HEK293 (cell line): Measurements from ENCODE around the gene ELMO1.

Experiments used
- CTCF ChIA-PET: fragments of 350-600 bp; formaldehyde crosslinking; extraction: SDS; loops from one replicate; lab custom pipeline; 2021; ENCODE audit warnings: antibody characterized with exemption; lab: Yijun Ruan, JAX
- POLR2A ChIA-PET: fragments of 300-600 bp; formaldehyde crosslinking; extraction: SDS; loops from one replicate; lab custom pipeline; 2020; ENCODE audit warnings: antibody characterized with exemption, inconsistent platforms; lab: Yijun Ruan, JAX
- H3K27ac ChIP-seq: fragments of 200-500 bp; sonication (Bioruptor generic); 2 replicates; pipeline ENCODE4 v1.5.1; 2014; ENCODE audit warnings: low read depth, low read length, control low read depth, inconsistent platforms; ENCODE audit errors: extremely low read depth
- H3K36me3 ChIP-seq, 2 experiments: fragments of 200-500 bp in 1 of 2; sonication (Bioruptor generic) in 1 of 2; 1 replicate in 1 of 2; 2 replicates in 1 of 2; pipeline ENCODE4 v1.5.1; 2014 to 2017; ENCODE audit warnings: inconsistent platforms in 2 of 2, low read length in 2 of 2; ENCODE audit not compliant: control insufficient read depth in 2 of 2, insufficient read depth in 1 of 2
- H3K4me1 ChIP-seq: fragments of 200-500 bp; sonication (Bioruptor generic); 2 replicates; pipeline ENCODE4 v1.5.1; 2014; ENCODE audit warnings: mild to moderate bottlenecking, low read length, inconsistent platforms; ENCODE audit not compliant: control insufficient read depth, insufficient read depth
- H3K4me3 ChIP-seq: 2 replicates; pipeline ENCODE4 v1.5.1; 2011; ENCODE audit warnings: low read depth, mild to moderate bottlenecking, control low read depth, low read length, moderate library complexity
- H3K9me3 ChIP-seq: fragments of 200-500 bp; sonication (Bioruptor generic); 2 replicates; pipeline ENCODE4 v1.5.1; 2014; ENCODE audit warnings: low read depth, low read length, inconsistent platforms; ENCODE audit not compliant: control insufficient read depth, insufficient read depth
- GLI4 ChIP-seq: fragments of 450-650 bp; formaldehyde crosslinking; IDR thresholded peaks from 2 replicates; pipeline ENCODE4 v1.5.1; 2016; ENCODE audit warnings: missing biosample characterization, missing genetic modification characterization
- MYNN ChIP-seq: fragments of 450-650 bp; formaldehyde crosslinking; IDR thresholded peaks from 2 replicates; pipeline ENCODE4 v1.5.1; 2016; ENCODE audit warnings: missing biosample characterization, missing genetic modification characterization, borderline replicate concordance
- SETDB1 ChIP-seq: IDR thresholded peaks from one replicate; pipeline ENCODE4 v1.6.1; 2017; ENCODE audit warnings: mild to moderate bottlenecking, low read length, moderate library complexity, mixed read lengths; ENCODE audit not compliant: insufficient read length
- ZBTB44 ChIP-seq: fragments of 450-650 bp; IDR thresholded peaks from 2 replicates; pipeline ENCODE4 v1.5.1; 2018; ENCODE audit warnings: missing biosample characterization, mild to moderate bottlenecking, missing genetic modification characterization
- ZEB2 ChIP-seq: fragments of 450-650 bp; formaldehyde crosslinking; IDR thresholded peaks from 2 replicates; pipeline ENCODE4 v1.5.1; 2016; ENCODE audit warnings: missing biosample characterization, missing genetic modification characterization
- ZIC2 ChIP-seq: fragments of 450-650 bp; formaldehyde crosslinking; IDR thresholded peaks from 2 replicates; pipeline ENCODE4 v1.5.1; 2016; ENCODE audit warnings: missing biosample characterization, missing genetic modification characterization
- ZNF157 ChIP-seq: fragments of 450-650 bp; formaldehyde crosslinking; IDR thresholded peaks from 2 replicates; pipeline ENCODE4 v1.5.1; 2016; ENCODE audit warnings: missing biosample characterization, missing genetic modification characterization
- ZNF184 ChIP-seq: fragments of 450-650 bp; IDR thresholded peaks from 2 replicates; pipeline ENCODE4 v1.5.1; 2018; ENCODE audit warnings: missing biosample characterization, mild to moderate bottlenecking, missing genetic modification characterization
- ZNF335 ChIP-seq: fragments of 450-650 bp; formaldehyde crosslinking; conservative IDR thresholded peaks from 2 replicates; pipeline ENCODE4 v1.5.1; 2016; ENCODE audit warnings: missing biosample characterization, missing genetic modification characterization
- ZNF37A ChIP-seq: fragments of 450-650 bp; IDR thresholded peaks from 2 replicates; pipeline ENCODE4 v1.5.1; 2018; ENCODE audit warnings: missing biosample characterization, missing genetic modification characterization
- ZNF530 ChIP-seq: fragments of 450-650 bp; formaldehyde crosslinking; IDR thresholded peaks from 2 replicates; pipeline ENCODE4 v1.5.1; 2016; ENCODE audit warnings: low read depth, missing biosample characterization, missing genetic modification characterization
- ZNF837 ChIP-seq: fragments of 450-650 bp; formaldehyde crosslinking; IDR thresholded peaks from 2 replicates; pipeline ENCODE4 v1.5.1; 2016; ENCODE audit warnings: missing biosample characterization, missing genetic modification characterization
- TF ChIP-seq, protein P1 (sequence below): fragments of 450-650 bp; formaldehyde crosslinking; IDR thresholded peaks from 2 replicates; pipeline ENCODE4 v1.5.1; 2016; ENCODE audit warnings: missing biosample characterization, missing genetic modification characterization, borderline replicate concordance
- TF ChIP-seq, protein P2 (sequence below): fragments of 450-650 bp; formaldehyde crosslinking; IDR thresholded peaks from 2 replicates; pipeline ENCODE4 v1.5.1; 2016; ENCODE audit warnings: missing biosample characterization, missing genetic modification characterization
- TF ChIP-seq, protein P3 (sequence below): fragments of 450-650 bp; formaldehyde crosslinking; IDR thresholded peaks from 2 replicates; pipeline ENCODE4 v1.5.1; 2016; ENCODE audit warnings: missing biosample characterization, missing genetic modification characterization
- TF ChIP-seq, protein P4 (sequence below): fragments of 450-650 bp; formaldehyde crosslinking; IDR thresholded peaks from 2 replicates; pipeline ENCODE4 v1.5.1; 2016; ENCODE audit warnings: missing biosample characterization, missing genetic modification characterization, borderline replicate concordance
- TF ChIP-seq, protein P5 (sequence below): fragments of 450-650 bp; formaldehyde crosslinking; conservative IDR thresholded peaks from 2 replicates; pipeline ENCODE4 v1.5.1; 2016; ENCODE audit warnings: low read depth, missing biosample characterization, missing genetic modification characterization

Gene ELMO1

DNA sequence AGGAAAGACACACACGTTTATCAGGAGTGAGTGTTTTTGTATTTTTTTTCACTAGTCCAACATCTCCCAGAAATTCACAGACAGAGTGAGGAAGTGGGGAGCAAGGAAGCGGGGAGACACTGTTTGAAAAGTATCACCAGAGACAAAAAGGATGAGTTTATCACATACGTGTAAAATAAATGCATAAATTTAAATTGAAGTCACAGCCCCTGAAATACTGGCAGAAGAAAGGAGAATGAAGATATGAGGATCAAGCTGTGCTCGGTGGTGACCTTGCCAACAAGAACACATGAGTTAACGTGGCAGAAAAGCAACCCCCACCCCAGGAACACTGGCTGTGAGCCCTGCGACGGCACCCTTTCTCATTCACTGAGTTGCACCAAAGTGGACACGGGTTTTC, 407.2 kb downstream of the ELMO1 start (continued):
- TF ChIP-seq ZBTB44 (tag by site-specific recombination) (no peak), SETDB1 (no peak), GLI4 (tag by site-specific recombination) (no peak), ZNF335 (no peak), ZNF157 (tag by site-specific recombination) (no peak), ZNF837 (tag by site-specific recombination) (no peak), ZEB2 (tag by site-specific recombination) (no peak)
- TF ChIP-seq, protein P1, sequence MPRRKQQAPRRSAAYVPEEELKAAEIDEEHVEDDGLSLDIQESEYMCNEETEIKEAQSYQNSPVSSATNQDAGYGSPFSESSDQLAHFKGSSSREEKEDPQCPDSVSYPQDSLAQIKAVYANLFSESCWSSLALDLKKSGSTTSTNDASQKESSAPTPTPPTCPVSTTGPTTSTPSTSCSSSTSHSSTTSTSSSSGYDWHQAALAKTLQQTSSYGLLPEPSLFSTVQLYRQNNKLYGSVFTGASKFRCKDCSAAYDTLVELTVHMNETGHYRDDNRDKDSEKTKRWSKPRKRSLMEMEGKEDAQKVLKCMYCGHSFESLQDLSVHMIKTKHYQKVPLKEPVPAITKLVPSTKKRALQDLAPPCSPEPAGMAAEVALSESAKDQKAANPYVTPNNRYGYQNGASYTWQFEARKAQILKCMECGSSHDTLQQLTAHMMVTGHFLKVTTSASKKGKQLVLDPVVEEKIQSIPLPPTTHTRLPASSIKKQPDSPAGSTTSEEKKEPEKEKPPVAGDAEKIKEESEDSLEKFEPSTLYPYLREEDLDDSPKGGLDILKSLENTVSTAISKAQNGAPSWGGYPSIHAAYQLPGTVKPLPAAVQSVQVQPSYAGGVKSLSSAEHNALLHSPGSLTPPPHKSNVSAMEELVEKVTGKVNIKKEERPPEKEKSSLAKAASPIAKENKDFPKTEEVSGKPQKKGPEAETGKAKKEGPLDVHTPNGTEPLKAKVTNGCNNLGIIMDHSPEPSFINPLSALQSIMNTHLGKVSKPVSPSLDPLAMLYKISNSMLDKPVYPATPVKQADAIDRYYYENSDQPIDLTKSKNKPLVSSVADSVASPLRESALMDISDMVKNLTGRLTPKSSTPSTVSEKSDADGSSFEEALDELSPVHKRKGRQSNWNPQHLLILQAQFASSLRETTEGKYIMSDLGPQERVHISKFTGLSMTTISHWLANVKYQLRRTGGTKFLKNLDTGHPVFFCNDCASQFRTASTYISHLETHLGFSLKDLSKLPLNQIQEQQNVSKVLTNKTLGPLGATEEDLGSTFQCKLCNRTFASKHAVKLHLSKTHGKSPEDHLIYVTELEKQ (tag by site-specific recombination), result no peak

GRCh38 chr7:37040330-37040729, 408.3 kb downstream of the ELMO1 start:
- CTCF ChIA-PET, result interaction anchor here (0.7 to 1.2 kb wide), 4 partner anchors 24 to 555 kb away, joined by 3 read pairs; no protein-coding TSS in a partner anchor
- POLR2A ChIA-PET, result no interaction called here

More at GRCh38 chr7:37040330-37040729, 408.3 kb downstream of the ELMO1 start:
- Histone ChIP-seq H3K27ac (no peak overlapping the region), H3K4me1 (no peaks in the 10 kb centered on the region), H3K9me3 (no peaks in the 10 kb centered on the region), H3K4me3 (no peak overlapping the region), H3K36me3 (no peaks in the 10 kb centered on the region)
- TF ChIP-seq, protein P2, sequence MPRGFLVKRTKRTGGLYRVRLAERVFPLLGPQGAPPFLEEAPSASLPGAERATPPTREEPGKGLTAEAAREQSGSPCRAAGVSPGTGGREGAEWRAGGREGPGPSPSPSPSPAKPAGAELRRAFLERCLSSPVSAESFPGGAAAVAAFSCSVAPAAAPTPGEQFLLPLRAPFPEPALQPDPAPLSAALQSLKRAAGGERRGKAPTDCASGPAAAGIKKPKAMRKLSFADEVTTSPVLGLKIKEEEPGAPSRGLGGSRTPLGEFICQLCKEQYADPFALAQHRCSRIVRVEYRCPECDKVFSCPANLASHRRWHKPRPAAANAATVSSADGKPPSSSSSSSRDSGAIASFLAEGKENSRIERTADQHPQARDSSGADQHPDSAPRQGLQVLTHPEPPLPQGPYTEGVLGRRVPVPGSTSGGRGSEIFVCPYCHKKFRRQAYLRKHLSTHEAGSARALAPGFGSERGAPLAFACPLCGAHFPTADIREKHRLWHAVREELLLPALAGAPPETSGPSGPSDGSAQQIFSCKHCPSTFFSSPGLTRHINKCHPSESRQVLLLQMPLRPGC (tag by site-specific recombination), result no peak
- TF ChIP-seq ZNF37A (tag by site-specific recombination) (no peak), ZNF184 (no peak), ZNF530 (no peak), GLI4 (tag by site-specific recombination) (no peak), SETDB1 (no peak), ZIC2 (tag by site-specific recombination) (no peak), MYNN (tag by site-specific recombination) (no peak)
- TF ChIP-seq, protein P3, sequence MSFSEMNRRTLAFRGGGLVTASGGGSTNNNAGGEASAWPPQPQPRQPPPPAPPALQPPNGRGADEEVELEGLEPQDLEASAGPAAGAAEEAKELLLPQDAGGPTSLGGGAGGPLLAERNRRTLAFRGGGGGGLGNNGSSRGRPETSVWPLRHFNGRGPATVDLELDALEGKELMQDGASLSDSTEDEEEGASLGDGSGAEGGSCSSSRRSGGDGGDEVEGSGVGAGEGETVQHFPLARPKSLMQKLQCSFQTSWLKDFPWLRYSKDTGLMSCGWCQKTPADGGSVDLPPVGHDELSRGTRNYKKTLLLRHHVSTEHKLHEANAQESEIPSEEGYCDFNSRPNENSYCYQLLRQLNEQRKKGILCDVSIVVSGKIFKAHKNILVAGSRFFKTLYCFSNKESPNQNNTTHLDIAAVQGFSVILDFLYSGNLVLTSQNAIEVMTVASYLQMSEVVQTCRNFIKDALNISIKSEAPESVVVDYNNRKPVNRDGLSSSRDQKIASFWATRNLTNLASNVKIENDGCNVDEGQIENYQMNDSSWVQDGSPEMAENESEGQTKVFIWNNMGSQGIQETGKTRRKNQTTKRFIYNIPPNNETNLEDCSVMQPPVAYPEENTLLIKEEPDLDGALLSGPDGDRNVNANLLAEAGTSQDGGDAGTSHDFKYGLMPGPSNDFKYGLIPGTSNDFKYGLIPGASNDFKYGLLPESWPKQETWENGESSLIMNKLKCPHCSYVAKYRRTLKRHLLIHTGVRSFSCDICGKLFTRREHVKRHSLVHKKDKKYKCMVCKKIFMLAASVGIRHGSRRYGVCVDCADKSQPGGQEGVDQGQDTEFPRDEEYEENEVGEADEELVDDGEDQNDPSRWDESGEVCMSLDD (tag by site-specific recombination), result no peak
- TF ChIP-seq, protein P4, sequence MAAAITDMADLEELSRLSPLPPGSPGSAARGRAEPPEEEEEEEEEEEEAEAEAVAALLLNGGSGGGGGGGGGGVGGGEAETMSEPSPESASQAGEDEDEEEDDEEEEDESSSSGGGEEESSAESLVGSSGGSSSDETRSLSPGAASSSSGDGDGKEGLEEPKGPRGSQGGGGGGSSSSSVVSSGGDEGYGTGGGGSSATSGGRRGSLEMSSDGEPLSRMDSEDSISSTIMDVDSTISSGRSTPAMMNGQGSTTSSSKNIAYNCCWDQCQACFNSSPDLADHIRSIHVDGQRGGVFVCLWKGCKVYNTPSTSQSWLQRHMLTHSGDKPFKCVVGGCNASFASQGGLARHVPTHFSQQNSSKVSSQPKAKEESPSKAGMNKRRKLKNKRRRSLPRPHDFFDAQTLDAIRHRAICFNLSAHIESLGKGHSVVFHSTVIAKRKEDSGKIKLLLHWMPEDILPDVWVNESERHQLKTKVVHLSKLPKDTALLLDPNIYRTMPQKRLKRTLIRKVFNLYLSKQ (tag by site-specific recombination), result no peak
- TF ChIP-seq, protein P5, sequence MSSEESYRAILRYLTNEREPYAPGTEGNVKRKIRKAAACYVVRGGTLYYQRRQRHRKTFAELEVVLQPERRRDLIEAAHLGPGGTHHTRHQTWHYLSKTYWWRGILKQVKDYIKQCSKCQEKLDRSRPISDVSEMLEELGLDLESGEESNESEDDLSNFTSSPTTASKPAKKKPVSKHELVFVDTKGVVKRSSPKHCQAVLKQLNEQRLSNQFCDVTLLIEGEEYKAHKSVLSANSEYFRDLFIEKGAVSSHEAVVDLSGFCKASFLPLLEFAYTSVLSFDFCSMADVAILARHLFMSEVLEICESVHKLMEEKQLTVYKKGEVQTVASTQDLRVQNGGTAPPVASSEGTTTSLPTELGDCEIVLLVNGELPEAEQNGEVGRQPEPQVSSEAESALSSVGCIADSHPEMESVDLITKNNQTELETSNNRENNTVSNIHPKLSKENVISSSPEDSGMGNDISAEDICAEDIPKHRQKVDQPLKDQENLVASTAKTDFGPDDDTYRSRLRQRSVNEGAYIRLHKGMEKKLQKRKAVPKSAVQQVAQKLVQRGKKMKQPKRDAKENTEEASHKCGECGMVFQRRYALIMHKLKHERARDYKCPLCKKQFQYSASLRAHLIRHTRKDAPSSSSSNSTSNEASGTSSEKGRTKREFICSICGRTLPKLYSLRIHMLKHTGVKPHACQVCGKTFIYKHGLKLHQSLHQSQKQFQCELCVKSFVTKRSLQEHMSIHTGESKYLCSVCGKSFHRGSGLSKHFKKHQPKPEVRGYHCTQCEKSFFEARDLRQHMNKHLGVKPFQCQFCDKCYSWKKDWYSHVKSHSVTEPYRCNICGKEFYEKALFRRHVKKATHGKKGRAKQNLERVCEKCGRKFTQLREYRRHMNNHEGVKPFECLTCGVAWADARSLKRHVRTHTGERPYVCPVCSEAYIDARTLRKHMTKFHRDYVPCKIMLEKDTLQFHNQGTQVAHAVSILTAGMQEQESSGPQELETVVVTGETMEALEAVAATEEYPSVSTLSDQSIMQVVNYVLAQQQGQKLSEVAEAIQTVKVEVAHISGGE (tag by site-specific recombination), result no peak
